K562 (cell line): ENCODE results near the gene SDF4. TPM values are rescaled to one million over a fixed set of nuclear protein-coding genes. Genes with fewer than 3 reads are reported as not detected.

Experiments
- ARID2 ChIP-seq: fragments of 450-650 bp; IDR thresholded peaks from 2 replicates; pipeline ENCODE4 v1.6.1; 2017; ENCODE audit warnings: antibody characterized with exemption, mild to moderate bottlenecking
- HEY1 ChIP-seq: fragments of 250-450 bp; sonication (Bioruptor Pico); IDR thresholded peaks from 2 replicates; pipeline ENCODE4 v1.5.0; 2020; ENCODE audit warnings: mild to moderate bottlenecking, moderate library complexity, borderline replicate concordance
- KAT2B ChIP-seq: IDR thresholded peaks from one replicate; pipeline ENCODE4 v1.6.1; 2012; ENCODE audit warnings: low read depth, mild to moderate bottlenecking, control low read depth, inconsistent platforms, low read length, moderate library complexity
- MAZ ChIP-seq, 2 experiments: fragments of 450-650 bp in 1 of 2; sonication (generic) in 1 of 2; formaldehyde crosslinking; IDR thresholded peaks in 1 of 2; conservative IDR thresholded peaks in 1 of 2; 2 replicates each; pipeline versions ENCODE4 v1.4.0 to v1.5.0; 2020; ENCODE audit warnings: mild to moderate bottlenecking in 1 of 2, missing genetic modification reagents in 1 of 2
- MIER1 ChIP-seq: fragments of 450-650 bp; IDR thresholded peaks from 2 replicates; pipeline ENCODE4 v1.6.1; 2016; ENCODE audit warnings: antibody characterized with exemption, mild to moderate bottlenecking, low read depth
- MYBL2 ChIP-seq, 2 experiments: fragments of 450-650 bp in 1 of 2; sonication (generic) in 1 of 2; formaldehyde crosslinking in 1 of 2; IDR thresholded peaks; 2 replicates each; pipeline versions ENCODE4 v1.6.1 to v1.8.1; 2017 to 2022; ENCODE audit warnings: borderline replicate concordance in 1 of 2, inconsistent platforms in 1 of 2, low read depth in 1 of 2, mild to moderate bottlenecking in 1 of 2, missing genetic modification reagents in 1 of 2, moderate library complexity in 1 of 2
- NFYB ChIP-seq: IDR thresholded peaks from 2 replicates; pipeline ENCODE4 v1.6.1; 2011; ENCODE audit warnings: mild to moderate bottlenecking, moderate library complexity; ENCODE audit not compliant: insufficient read length; ENCODE audit errors: extremely low read depth
- SAFB2 ChIP-seq: fragments of 200-400 bp; formaldehyde crosslinking; IDR thresholded peaks from 2 replicates; pipeline ENCODE4 v1.6.1; 2018; ENCODE audit warnings: borderline replicate concordance, low read length, low read depth, moderate library complexity; ENCODE audit not compliant: severe bottlenecking
- TFE3 ChIP-seq: fragments of 450-650 bp; formaldehyde crosslinking; IDR thresholded peaks from 2 replicates; pipeline ENCODE4 v1.4.0; 2020; ENCODE audit warnings: mild to moderate bottlenecking, mixed read lengths
- TSHZ1 ChIP-seq: fragments of 250-450 bp; sonication (Bioruptor Pico); IDR thresholded peaks from 2 replicates; pipeline ENCODE4 v1.4.0; 2020; ENCODE audit warnings: mild to moderate bottlenecking, moderate library complexity
- ZBTB2 ChIP-seq: fragments of 450-650 bp; IDR thresholded peaks from 2 replicates; pipeline ENCODE4 v1.6.1; 2016; ENCODE audit warnings: antibody characterized with exemption
- ZFP30 ChIP-seq: fragments of 250-450 bp; sonication (Bioruptor Pico); IDR thresholded peaks from 2 replicates; pipeline ENCODE4 v1.8.0; 2022; ENCODE audit warnings: moderate library complexity, mild to moderate bottlenecking, inconsistent platforms, borderline replicate concordance
- ZNF280B ChIP-seq: fragments of 250-450 bp; sonication (Bioruptor Pico); IDR thresholded peaks from 2 replicates; pipeline ENCODE4 v1.5.1; 2021; ENCODE audit warnings: mild to moderate bottlenecking
- ZNF354B ChIP-seq: fragments of 250-450 bp; sonication (Bioruptor Pico); IDR thresholded peaks from 2 replicates; pipeline ENCODE4 v1.4.0; 2020
- ZNF551 ChIP-seq: fragments of 250-450 bp; sonication (Bioruptor Pico); IDR thresholded peaks from 2 replicates; pipeline ENCODE4 v1.5.0; 2021; ENCODE audit warnings: mild to moderate bottlenecking, moderate library complexity
- ZNF584 ChIP-seq: fragments of 200-800 bp; sonication (Bioruptor generic); IDR thresholded peaks from 2 replicates; pipeline ENCODE4 v1.6.1; 2016; ENCODE audit warnings: low read depth, mild to moderate bottlenecking, missing genetic modification characterization, missing compliant biosample characterization
- polyA plus RNA-seq, 8 experiments: library from polyadenylated mRNA; depleted of rRNA in 4 of 8; stranded (reverse) in 5 of 8; unstranded in 3 of 8; fragments of >200 nt; fragmentation: Nextera tagmentation in 2 of 8; fragmentation: Illumina TruSeq in 1 of 8; extraction: Ambion mirVana in 2 of 8; extraction: Trizol in 1 of 8; gene quantifications; 2 replicates each; pipeline versions ENCODE4 v1.2.1 to v1.2.3, GENCODE V29; 2011 to 2014; ENCODE audit warnings: inconsistent platforms in 1 of 8, missing spikeins in 1 of 8
- total RNA-seq, 7 experiments: library from RNA; depleted of rRNA in 6 of 7; stranded (reverse); fragments of >200 nt in 6 of 7; fragmentation: Illumina TruSeq in 2 of 7; extraction: Trizol in 2 of 7; gene quantifications; 2 replicates each; pipeline versions ENCODE4 v1.2.1 to v1.2.3, GENCODE V29; 2011 to 2021; ENCODE audit warnings: low replicate concordance in 1 of 7
- TF ChIP-seq, protein P1 (sequence below): fragments of 450-650 bp; formaldehyde crosslinking; IDR thresholded peaks from 2 replicates; pipeline ENCODE4 v1.4.0; 2020; ENCODE audit warnings: mild to moderate bottlenecking, moderate library complexity

SDF4 gene
- total and polyA plus RNA-seq, 9 of the 15 experiments (the other 6 are each of a cell fraction or from before 2014, with no cell fraction given): 0.35 to 160 (median 65.2) TPM

DNA sequence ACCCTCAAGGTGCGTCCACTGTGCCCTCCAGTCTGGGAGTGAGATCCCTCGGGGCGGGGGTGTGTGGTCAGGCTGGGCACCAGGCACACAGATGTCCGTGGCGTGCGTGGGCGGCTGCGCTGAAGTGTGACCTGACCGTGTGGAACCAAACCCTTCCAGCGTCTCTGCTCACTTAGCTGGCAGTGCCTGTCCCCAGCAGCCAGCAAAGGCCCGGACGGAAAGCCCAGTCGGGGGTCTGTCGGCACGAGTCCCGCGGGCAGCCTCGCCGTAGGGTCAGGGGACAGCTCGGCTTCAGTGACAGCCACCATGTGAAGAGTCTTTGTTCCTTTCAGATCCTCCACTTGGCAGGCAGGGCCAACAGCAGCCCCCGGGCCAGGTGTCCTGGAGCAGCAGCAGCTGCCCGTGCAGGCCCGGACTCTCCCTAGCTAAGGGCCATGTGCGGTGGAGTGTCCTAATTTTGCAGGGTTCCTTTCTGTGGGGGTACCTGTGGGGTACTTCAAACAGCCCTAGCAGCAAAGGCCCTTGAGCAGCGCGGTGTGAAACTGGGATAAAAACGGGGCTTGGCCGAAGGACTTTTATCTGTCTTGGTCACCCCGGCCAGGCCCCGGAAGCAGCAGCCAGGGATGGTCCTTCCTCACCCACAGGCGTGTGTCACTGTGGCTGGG lies 46.6 kb downstream of the SDF4 start (continued):
- TF ChIP-seq ZNF280B (CRISPR knock-in tag) (no peak), HEY1 (no peak), TFE3 (CRISPR knock-in tag) (no peak), ARID2 (no peak), ZNF354B (no peak), TSHZ1 (no peak), SAFB2 (no peak), MIER1 (0 out of 2 replicates have a peak, but pooled peaks have one; percentile 23), ZNF551 (CRISPR knock-in tag) (no peak), KAT2B (no peak), ZBTB2 (no peak), NFYB (no peak), MYBL2 (IDR thresholded peaks at IDR 0.05; ENCODE audit: low read depth) (no peak), MYBL2 (CRISPR knock-in tag; IDR thresholded peaks at IDR 0.05; ENCODE audit: borderline replicate concordance) (no peak), ZNF584 (CRISPR knock-in tag) (no peak), MAZ (CRISPR knock-in tag; conservative IDR thresholded peaks at IDR 0.05 in 1 of 2, IDR thresholded peaks at IDR 0.05 in 1 of 2) (no peak), ZFP30 (CRISPR knock-in tag) (no peak)
- TF ChIP-seq, protein P1, sequence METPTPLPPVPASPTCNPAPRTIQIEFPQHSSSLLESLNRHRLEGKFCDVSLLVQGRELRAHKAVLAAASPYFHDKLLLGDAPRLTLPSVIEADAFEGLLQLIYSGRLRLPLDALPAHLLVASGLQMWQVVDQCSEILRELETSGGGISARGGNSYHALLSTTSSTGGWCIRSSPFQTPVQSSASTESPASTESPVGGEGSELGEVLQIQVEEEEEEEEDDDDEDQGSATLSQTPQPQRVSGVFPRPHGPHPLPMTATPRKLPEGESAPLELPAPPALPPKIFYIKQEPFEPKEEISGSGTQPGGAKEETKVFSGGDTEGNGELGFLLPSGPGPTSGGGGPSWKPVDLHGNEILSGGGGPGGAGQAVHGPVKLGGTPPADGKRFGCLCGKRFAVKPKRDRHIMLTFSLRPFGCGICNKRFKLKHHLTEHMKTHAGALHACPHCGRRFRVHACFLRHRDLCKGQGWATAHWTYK (CRISPR knock-in tag): no peak
